Lower leg skin (tissue), 3 donors: ENCODE results near the gene MRPS33.

Experiments
- POLR2A ChIP-seq, 2 donors: fragments of 450-650 bp; IDR thresholded peaks; one replicate each; pipeline ENCODE4 v1.6.1; 2016 to 2017; ENCODE audit warnings: antibody characterized with exemption in 2 of 2, mild to moderate bottlenecking in 1 of 2, moderate library complexity in 1 of 2
- TF ChIP-seq, protein P1 (sequence below), 3 donors: fragments of 450-650 bp; IDR thresholded peaks; one replicate each; pipeline ENCODE4 v1.5.1; 2016; ENCODE audit warnings: antibody characterized with exemption in 3 of 3, mild to moderate bottlenecking in 3 of 3, moderate library complexity in 2 of 3

DNA sequence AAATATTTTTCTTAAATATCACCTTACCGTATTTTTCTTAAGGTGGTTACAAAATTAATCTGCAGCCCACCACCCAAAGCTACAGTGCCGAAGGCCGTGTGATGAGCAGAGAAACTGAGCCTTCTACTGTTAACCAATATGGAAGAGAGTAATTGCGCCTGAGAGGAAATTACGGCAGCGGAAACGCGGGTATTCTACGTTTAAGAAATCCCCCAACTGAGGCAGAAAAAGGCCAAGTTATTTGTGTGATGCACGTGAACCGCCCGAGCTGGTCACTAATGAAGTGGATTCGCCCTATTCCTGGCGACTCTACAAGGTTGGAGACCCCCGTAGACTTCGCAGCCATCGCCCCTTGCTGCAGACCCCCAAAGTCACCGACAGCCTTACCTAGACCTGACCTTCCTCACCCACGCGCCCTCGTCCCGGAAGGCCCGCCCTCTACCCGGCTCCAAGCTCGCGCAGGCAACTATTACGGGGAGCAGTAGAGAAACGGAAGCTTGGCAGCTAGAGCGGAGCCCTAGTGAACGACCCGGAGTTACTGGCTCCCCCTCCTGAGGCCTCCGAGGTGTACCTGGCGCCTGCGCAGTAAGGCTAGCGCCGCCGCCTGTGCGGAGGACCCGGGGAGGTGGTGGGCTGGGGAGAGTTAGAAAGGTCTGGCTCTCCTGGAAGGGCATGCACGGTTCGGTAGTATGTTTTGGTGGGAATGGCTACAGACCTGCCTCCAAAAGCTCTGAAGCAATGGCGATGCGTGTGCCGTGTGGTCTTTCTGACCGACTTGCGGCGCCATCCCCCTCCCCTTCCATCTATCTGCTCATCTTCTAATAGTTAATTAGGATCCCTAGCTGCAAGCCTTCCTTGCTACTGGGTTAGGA lies at the start of gene MRPS33:
- TF ChIP-seq, protein P1, sequence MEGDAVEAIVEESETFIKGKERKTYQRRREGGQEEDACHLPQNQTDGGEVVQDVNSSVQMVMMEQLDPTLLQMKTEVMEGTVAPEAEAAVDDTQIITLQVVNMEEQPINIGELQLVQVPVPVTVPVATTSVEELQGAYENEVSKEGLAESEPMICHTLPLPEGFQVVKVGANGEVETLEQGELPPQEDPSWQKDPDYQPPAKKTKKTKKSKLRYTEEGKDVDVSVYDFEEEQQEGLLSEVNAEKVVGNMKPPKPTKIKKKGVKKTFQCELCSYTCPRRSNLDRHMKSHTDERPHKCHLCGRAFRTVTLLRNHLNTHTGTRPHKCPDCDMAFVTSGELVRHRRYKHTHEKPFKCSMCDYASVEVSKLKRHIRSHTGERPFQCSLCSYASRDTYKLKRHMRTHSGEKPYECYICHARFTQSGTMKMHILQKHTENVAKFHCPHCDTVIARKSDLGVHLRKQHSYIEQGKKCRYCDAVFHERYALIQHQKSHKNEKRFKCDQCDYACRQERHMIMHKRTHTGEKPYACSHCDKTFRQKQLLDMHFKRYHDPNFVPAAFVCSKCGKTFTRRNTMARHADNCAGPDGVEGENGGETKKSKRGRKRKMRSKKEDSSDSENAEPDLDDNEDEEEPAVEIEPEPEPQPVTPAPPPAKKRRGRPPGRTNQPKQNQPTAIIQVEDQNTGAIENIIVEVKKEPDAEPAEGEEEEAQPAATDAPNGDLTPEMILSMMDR (IDR thresholded peaks at IDR 0.05): no peak
- no peak for TF ChIP-seq POLR2A (IDR thresholded peaks at IDR 0.05)
